BJ (cell line): Measurements from ENCODE around the gene GPRIN2. TPM values are rescaled to one million over a fixed set of nuclear protein-coding genes. Genes with fewer than 3 reads are reported as not detected.
"Not testable (repeated sequence)": the region's sequence is repeated elsewhere in the genome, so short reads cannot be mapped to it uniquely, and the experiment has no call there.

Experiments used
- CTCF ChIA-PET: fragments of 350-600 bp; formaldehyde crosslinking; extraction: SDS; loops from one replicate; lab custom pipeline; 2021; ENCODE audit warnings: antibody characterized with exemption, inconsistent platforms; lab: Yijun Ruan, JAX
- POLR2A ChIA-PET: fragments of 300-600 bp; sonication (Branson Sonifier 250); formaldehyde crosslinking; extraction: SDS; loops from one replicate; lab custom pipeline; 2021; ENCODE audit warnings: antibody characterized with exemption; lab: Charles Lee
- DNase-seq: peaks from one replicate; pipeline ENCODE4 v3.0.0-alpha.2; 2011; ENCODE audit warnings: low read depth
- H3K27me3 ChIP-seq: 2 replicates; pipeline ENCODE4 v1.6.0; 2011; ENCODE audit warnings: low read length; ENCODE audit not compliant: control insufficient read depth, insufficient read depth
- H3K36me3 ChIP-seq: 2 replicates; pipeline ENCODE4 v1.5.1; 2011; ENCODE audit warnings: low read length; ENCODE audit not compliant: control insufficient read depth, insufficient read depth
- H3K4me3 ChIP-seq: 2 replicates; pipeline ENCODE4 v1.5.1; 2011; ENCODE audit warnings: low read depth, mild to moderate bottlenecking, control low read depth, low read length
- polyA plus RNA-seq: library from polyadenylated mRNA; depleted of rRNA; stranded (reverse); fragments of >200 nt; gene quantifications from 2 replicates; pipeline ENCODE4 v1.2.3, GENCODE V29; 2011

Gene GPRIN2
- polyA plus RNA-seq, 1 experiment = 0.04 TPM

DNA sequence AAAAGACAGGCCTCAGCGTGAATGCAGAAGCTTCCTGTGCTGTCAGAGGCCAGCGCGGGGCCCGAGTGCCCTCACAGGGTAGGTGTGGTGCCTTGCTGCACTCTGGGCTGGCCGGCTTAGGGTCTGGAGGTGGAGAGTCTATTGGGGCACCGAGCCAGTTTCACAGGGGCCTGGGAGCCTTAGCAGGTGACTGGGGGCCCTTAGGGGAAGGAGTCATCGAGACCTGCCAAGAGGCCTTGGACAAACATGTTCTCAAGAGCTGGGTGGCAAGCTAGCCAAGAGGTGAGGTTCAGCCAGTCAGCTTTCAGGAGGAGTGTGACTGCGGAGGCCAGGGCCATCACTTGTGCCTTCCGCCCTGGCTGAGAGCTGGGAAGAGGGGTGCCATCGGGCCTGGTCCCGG is 26.1 kb upstream of the GPRIN2 start:
- CTCF ChIA-PET, H3K27me3 ChIP-seq, DNase-seq, H3K36me3 ChIP-seq, POLR2A ChIA-PET, H3K4me3 ChIP-seq: not testable (repeated sequence)

- H3K27me3 ChIP-seq, DNase-seq, H3K4me3 ChIP-seq, CTCF ChIA-PET, POLR2A ChIA-PET, H3K36me3 ChIP-seq: not testable (repeated sequence)
Measured at GRCh38 chr10:46581997-46582396, 25.5 kb upstream of the GPRIN2 start.

DNA sequence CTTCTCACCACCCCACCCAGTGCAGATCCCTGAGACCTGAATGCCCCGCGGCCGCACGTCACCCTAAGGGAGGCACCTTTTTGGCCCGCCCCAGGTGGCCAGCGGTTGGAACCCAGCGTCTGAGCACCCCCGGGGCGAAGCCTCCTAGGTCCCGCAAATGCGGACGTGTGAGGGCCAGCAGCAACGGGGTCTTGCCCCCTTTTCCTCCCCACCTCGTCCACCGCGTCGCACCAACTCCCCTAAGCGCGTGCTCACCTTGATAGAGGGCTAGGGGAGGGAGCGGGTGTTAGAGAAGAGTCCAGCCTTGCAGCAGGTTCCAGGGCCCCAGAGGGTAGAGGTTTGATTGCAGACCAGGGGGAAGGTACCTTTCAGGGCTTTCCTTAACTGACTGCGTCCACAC is 22.9 kb upstream of the GPRIN2 start:
- CTCF ChIA-PET, POLR2A ChIA-PET, DNase-seq, H3K27me3 ChIP-seq, H3K4me3 ChIP-seq, H3K36me3 ChIP-seq: not testable (repeated sequence)

DNA sequence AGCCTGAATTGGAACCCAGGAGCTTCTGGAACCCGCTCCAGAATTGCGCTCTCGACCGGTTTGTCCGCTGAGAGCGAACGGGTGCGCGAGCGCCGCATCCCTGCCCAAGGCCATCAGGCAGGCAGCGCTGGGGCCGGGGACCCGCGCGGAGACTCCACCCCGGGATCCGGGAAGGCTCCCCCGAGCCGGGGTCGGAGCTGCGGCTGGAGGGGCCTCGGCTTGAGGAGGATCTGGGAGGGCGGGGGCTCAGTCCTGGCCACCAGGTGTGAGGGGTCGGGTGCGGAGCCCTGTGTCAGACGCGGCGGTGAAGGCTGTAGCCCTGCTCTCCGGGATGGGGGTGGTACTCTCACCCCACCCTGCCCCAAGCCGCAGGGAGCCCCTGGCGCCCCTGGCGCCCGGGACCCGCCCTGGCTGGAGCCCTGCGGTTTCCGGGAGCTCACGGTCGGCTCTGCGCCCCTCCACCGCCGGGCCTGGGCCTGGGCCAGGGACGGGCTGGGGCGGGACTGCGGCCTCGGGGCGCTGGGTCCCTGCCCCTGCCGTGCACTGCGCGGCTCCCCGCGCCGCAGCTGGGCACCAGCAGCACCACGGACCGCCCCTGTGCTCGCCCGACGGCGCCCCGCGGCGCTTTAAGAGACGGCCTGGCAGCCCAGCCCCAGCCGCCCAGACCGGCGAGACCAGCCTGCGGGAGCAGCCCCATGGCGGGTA is 22.2 kb upstream of the GPRIN2 start, which contains the start of gene SYT15:
TSS of gene SYT15 (plus strand) at position 655 of the 705 bp plus-strand sequence. CDS start at position 696, 41 bp downstream.
- POLR2A ChIA-PET, H3K27me3 ChIP-seq, H3K4me3 ChIP-seq, CTCF ChIA-PET, DNase-seq, H3K36me3 ChIP-seq: not testable (repeated sequence)

DNA sequence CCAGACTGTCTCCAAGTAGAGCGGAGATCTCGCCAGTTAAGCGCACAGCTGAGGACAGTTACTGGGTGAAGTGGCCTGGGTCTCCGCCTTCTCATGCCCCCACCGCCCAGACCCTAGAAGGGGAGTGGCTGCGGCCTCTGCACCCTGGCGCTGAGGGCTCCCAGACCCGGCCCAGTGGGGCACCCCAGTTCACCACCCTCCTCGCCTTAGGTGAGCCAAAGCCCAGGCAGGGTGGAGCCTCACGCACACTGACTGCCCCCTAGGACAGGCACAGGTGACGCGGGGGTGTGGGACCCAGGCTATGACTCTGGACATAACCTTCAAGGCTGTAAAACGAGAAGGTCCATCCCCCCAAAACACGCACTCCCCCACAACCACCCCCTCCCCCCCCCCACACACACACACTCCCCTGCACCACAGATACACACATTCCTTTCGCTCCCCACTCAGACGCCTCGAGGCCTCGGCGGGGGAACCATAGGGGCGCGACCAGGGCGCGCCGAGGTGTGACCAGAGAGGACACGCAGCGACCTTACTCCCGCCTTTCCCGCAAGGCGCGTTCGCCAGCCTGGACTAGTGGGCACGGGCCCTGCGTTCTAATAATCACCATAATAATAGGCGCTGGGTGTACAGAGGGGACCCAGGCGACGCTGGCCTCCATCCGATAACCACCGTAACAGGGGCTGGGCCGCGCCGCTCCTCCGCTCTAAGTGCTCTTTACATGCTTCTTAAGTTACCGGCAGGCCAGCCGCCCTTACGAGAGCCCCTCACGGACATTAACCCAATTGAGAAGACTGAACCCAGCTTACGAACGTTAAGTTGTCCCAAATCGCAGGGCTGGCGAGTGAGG is 21.4 kb upstream of the GPRIN2 start:
- H3K27me3 ChIP-seq, H3K36me3 ChIP-seq, DNase-seq, CTCF ChIA-PET, H3K4me3 ChIP-seq, POLR2A ChIA-PET: not testable (repeated sequence)

GRCh38 chr10:46573884-46574283 is 17.4 kb upstream of the GPRIN2 start:
- POLR2A ChIA-PET, H3K36me3 ChIP-seq, H3K27me3 ChIP-seq, H3K4me3 ChIP-seq, CTCF ChIA-PET, DNase-seq: not testable (repeated sequence)

- H3K36me3 ChIP-seq, CTCF ChIA-PET, POLR2A ChIA-PET, DNase-seq, H3K27me3 ChIP-seq, H3K4me3 ChIP-seq: not testable (repeated sequence)
Measured at GRCh38 chr10:46573314-46573713, 16.9 kb upstream of the GPRIN2 start.

DNA sequence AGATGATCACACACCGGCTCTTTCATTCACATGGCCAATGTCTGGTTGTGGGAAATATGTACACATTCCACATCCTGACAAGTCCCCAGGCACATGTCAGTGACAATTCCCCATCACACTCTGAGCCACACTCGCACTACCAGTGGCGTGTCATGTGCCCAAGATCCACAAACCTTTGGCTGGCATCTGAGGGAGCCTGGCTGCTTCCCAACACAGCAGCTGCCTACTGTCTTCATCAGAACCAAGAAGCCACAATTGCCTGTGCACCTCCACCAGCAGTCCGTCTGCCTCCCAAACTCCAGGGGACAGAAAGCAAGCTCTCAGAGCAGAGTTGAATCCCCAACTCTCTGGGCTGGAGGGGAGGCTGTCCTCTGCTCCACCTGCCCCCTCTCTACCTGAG is 16.3 kb upstream of the GPRIN2 start:
- H3K36me3 ChIP-seq, POLR2A ChIA-PET, H3K4me3 ChIP-seq, DNase-seq, CTCF ChIA-PET, H3K27me3 ChIP-seq: not testable (repeated sequence)

DNA sequence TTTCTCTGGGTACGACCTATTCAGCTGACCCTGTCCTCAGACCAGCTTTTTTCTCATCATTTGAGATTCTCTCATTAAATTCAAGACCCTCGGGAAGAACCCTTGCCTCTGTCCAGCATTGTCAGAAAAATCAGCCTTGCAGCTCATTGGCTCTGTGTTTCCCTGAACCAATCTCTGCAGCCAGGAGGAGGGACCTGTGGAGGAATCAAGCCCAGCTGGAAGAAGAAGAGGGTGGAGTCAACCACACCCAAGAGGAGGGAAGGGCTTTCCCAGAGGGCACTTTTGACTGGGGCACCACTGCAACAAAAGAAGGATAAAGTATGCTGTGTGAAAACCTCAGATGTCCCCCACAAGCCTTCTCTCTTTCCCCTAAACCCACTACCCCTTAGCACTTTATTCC is 14.2 kb upstream of the GPRIN2 start:
- H3K27me3 ChIP-seq, H3K36me3 ChIP-seq, CTCF ChIA-PET: not testable (repeated sequence)

GRCh38 chr10:46567151-46567550 is 10.7 kb upstream of the GPRIN2 start:
- H3K27me3 ChIP-seq, H3K4me3 ChIP-seq, H3K36me3 ChIP-seq, POLR2A ChIA-PET, CTCF ChIA-PET, DNase-seq: not testable (repeated sequence)

More for the DNA sequence above, 14.2 kb upstream of the GPRIN2 start:
- DNase-seq, POLR2A ChIA-PET, H3K4me3 ChIP-seq: not testable (repeated sequence)
